GM12878 (cell line): Measurements from ENCODE around the gene PRKAG2. TPM values are rescaled to one million over a fixed set of nuclear protein-coding genes. Genes with fewer than 3 reads are reported as not detected.

Experiments used
- ATAC-seq: fragments of 200-7000 bp; cut with Tn5 transposase; 3 replicates; pipeline ENCODE4 v1.9.1; 2020; ENCODE audit warnings: mild to moderate bottlenecking, moderate library complexity
- BruUV-seq: library from RNA; stranded (reverse); fragments of 400-500 nt; replicated peaks from 2 replicates; lab custom pipeline; 2021; lab: Mats Ljungman, UMichigan
- CTCF ChIA-PET: fragments of 300-600 bp; sonication (Branson Sonifier 250); formaldehyde crosslinking; extraction: SDS; loops from one replicate; lab custom pipeline; 2021; ENCODE audit warnings: inconsistent platforms; lab: Yijun Ruan, JAX
- POLR2A ChIA-PET: fragments of 350-600 bp; formaldehyde crosslinking; extraction: SDS; loops from one replicate; lab custom pipeline; 2021; ENCODE audit warnings: inconsistent platforms; lab: Charles Lee
- RAD21 ChIA-PET: fragments of 300-600 bp; sonication (Branson Sonifier 250); formaldehyde crosslinking; loops from one replicate; lab custom pipeline; 2023; ENCODE audit warnings: antibody characterized with exemption; ENCODE audit not compliant: unreplicated experiment; lab: Charles Lee
- SMC1A ChIA-PET: fragments of 300-600 bp; sonication (Branson Sonifier 250); formaldehyde crosslinking; loops from one replicate; lab custom pipeline; 2023; ENCODE audit not compliant: unreplicated experiment, uncharacterized antibody; lab: Charles Lee
- DNase-seq: peaks from one replicate; pipeline ENCODE4 v3.0.0-alpha.2; 2011; ENCODE audit warnings: low read depth, low spot score
- FAIRE-seq: peaks from 3 replicates; lab custom pipeline; 2011; peaks lifted over from hg19 to GRCh38; lab: Jason Lieb, UNC
- H2AFZ ChIP-seq: 2 replicates; pipeline ENCODE4 v1.6.0; 2011; ENCODE audit warnings: low read depth, low read length, control low read depth; ENCODE audit not compliant: control insufficient read depth
- H3K27ac ChIP-seq: 2 replicates; pipeline ENCODE4 v1.5.1; 2011; ENCODE audit warnings: control low read depth; ENCODE audit not compliant: control insufficient read depth, insufficient read depth
- H3K27me3 ChIP-seq, 2 experiments: replicated peaks in 1 of 2; 2 replicates each; pipeline versions ENCODE4 v1.6.0 to v1.6.1; 2011; ENCODE audit warnings: low read length in 1 of 2; ENCODE audit not compliant: control insufficient read depth in 2 of 2, insufficient read depth in 2 of 2
- H3K36me3 ChIP-seq, 2 experiments: 2 replicates each; pipeline ENCODE4 v1.5.1; 2011; ENCODE audit warnings: low read length in 1 of 2; ENCODE audit not compliant: control insufficient read depth in 2 of 2, insufficient read depth in 2 of 2
- H3K4me1 ChIP-seq: 2 replicates; pipeline ENCODE4 v1.6.1; 2011; ENCODE audit warnings: mild to moderate bottlenecking, low read length, moderate library complexity, mixed read lengths; ENCODE audit not compliant: control insufficient read depth, insufficient read depth
- H3K4me2 ChIP-seq: 2 replicates; pipeline ENCODE4 v1.6.0; 2011; ENCODE audit warnings: control low read depth; ENCODE audit not compliant: control insufficient read depth, insufficient read depth
- H3K4me3 ChIP-seq: fragments of 200-600 bp; sonication (generic); 2 replicates; pipeline ENCODE4 v1.5.1; 2016
- H3K79me2 ChIP-seq: 2 replicates; pipeline ENCODE4 v1.6.0; 2011; ENCODE audit warnings: low read length; ENCODE audit not compliant: control insufficient read depth, insufficient read depth
- H3K9ac ChIP-seq: 2 replicates; pipeline ENCODE4 v1.8.0; 2011; ENCODE audit warnings: low read length, control low read depth, mixed read lengths; ENCODE audit not compliant: control insufficient read depth, insufficient read depth
- H3K9me3 ChIP-seq: replicated peaks from 3 replicates; pipeline ENCODE4 v1.5.1; 2011; ENCODE audit warnings: mild to moderate bottlenecking, low read length; ENCODE audit not compliant: control insufficient read depth, insufficient read depth
- H4K20me1 ChIP-seq: 2 replicates; pipeline ENCODE4 v1.6.0; 2011; ENCODE audit not compliant: control insufficient read depth, insufficient read depth
- BACH1 ChIP-seq: fragments of 450-650 bp; IDR thresholded peaks from 2 replicates; pipeline ENCODE4 v1.6.1; 2017; ENCODE audit warnings: mild to moderate bottlenecking, borderline replicate concordance
- ZNF622 ChIP-seq: fragments of 450-650 bp; IDR thresholded peaks from 2 replicates; pipeline ENCODE4 v1.6.1; 2017; ENCODE audit warnings: mild to moderate bottlenecking, inconsistent platforms
- WGBS: methylation state at CpG from one replicate; pipeline ENCODE4 v1.1.6; 2016; ENCODE audit warnings: low lambda C conversion rate; ENCODE audit not compliant: insufficient replicate concordance, insufficient coverage; ENCODE audit errors: missing lambda C conversion rate; 5-methylcytosine and 5-hydroxymethylcytosine counted together
- in situ Hi-C: fragments of 300-500 bp; cut with MboI; formaldehyde crosslinking; loops from 9 replicates; pipeline ENCODE4 v1.14.3; 2018; ENCODE audit warnings: mixed read lengths
- intact Hi-C: fragments of 100-400 bp; cut with micrococcal nuclease; formaldehyde crosslinking; loops from one replicate; pipeline ENCODE4 v1.14.2; 2022; ENCODE audit not compliant: unreplicated experiment
- polyA plus RNA-seq, 11 experiments: library from polyadenylated mRNA; depleted of rRNA in 4 of 11; unstranded in 6 of 11; stranded (reverse) in 5 of 11; fragments of >200 nt; fragmentation: Nextera tagmentation in 4 of 11; fragmentation: Illumina TruSeq in 1 of 11; extraction: Ambion mirVana in 4 of 11; extraction: Trizol in 1 of 11; gene quantifications; 1 replicate in 1 of 11; 2 replicates in 10 of 11; pipeline versions ENCODE4 v1.2.1 to v1.2.3, GENCODE V29; 2011 to 2016; ENCODE audit warnings: inconsistent platforms in 2 of 11, missing spikeins in 2 of 11, low read depth in 1 of 11
- total RNA-seq, 4 experiments: library from RNA; depleted of rRNA in 3 of 4; stranded (reverse); fragments of >200 nt in 3 of 4; fragmentation: Illumina TruSeq in 1 of 4; extraction: Trizol in 1 of 4; gene quantifications; 2 replicates each; pipeline versions ENCODE4 v1.2.1 to v1.2.3, GENCODE V29; 2013 to 2021
- TF ChIP-seq, protein P1 (sequence below), 3 experiments: IDR thresholded peaks in 2 of 3; conservative IDR thresholded peaks in 1 of 3; 2 replicates each; pipeline ENCODE4 v1.5.1; 2011; ENCODE audit warnings: low read depth in 3 of 3, low read length in 3 of 3, mild to moderate bottlenecking in 3 of 3, control low read depth in 2 of 3, moderate library complexity in 2 of 3, inconsistent platforms in 1 of 3, mixed read lengths in 1 of 3; ENCODE audit not compliant: control insufficient read depth in 2 of 3, insufficient read depth in 1 of 3; ENCODE audit errors: extremely low read depth in 1 of 3

Gene PRKAG2
- total and polyA plus RNA-seq, 10 of the 15 experiments (the other 5 are each of a cell fraction or from before 2014, with no cell fraction given) = 3.4 to 8.9 (median 6.8) TPM

DNA sequence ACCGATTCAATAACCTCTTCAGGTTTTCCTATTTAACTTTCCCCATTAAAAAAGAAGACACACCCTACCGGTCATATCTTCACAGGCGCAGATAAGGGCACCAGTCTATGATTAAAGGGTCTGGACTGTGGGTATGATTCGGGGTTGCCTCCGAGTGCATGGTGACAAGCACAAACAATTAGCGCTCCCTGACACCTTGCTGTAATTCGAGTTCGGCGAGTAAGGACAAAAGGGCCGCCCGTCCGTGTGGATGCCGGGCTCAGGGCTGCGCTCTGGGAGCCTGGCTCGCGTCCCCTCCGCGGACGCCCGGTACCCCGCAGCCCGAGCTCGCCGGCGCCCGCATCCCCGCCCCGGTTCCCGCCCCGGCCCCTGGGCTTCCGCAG lies 245.4 kb downstream of the PRKAG2 start:
- Histone ChIP-seq H3K4me1 (peaks cover 9% of the 10 kb centered on the region), H3K4me3 (peak overlapping the region; percentile 87), H3K27me3 (no peaks in the 10 kb centered on the region; a peak in 1 of 4 replicates), H3K9me3 (no peaks in the 10 kb centered on the region; the same call in 1 of the 3 replicates), H4K20me1 (no peaks in the 10 kb centered on the region), H3K27ac (peak overlapping the region; percentile 59), H3K9ac (peak overlapping the region; percentile 72), H2AFZ (peak overlapping the region; percentile 80), H3K79me2 (peaks cover 7% of the 10 kb centered on the region), H3K4me2 (peak overlapping the region; percentile 45; the same call in 1 of the 2 replicates), H3K36me3 (no peaks in the 10 kb centered on the region)
- FAIRE-seq (no peak), DNase-seq (peak; percentile 11), ATAC-seq (peak; percentile 35)
- POLR2A ChIA-PET = interaction anchor here (0.5 to 2.4 kb wide), 7 partner anchors 11 to 279 kb away, joined by 3 to 18 read pairs (median 4); partner anchors contain the start of gene RHEB
- TF ChIP-seq, protein P1, sequence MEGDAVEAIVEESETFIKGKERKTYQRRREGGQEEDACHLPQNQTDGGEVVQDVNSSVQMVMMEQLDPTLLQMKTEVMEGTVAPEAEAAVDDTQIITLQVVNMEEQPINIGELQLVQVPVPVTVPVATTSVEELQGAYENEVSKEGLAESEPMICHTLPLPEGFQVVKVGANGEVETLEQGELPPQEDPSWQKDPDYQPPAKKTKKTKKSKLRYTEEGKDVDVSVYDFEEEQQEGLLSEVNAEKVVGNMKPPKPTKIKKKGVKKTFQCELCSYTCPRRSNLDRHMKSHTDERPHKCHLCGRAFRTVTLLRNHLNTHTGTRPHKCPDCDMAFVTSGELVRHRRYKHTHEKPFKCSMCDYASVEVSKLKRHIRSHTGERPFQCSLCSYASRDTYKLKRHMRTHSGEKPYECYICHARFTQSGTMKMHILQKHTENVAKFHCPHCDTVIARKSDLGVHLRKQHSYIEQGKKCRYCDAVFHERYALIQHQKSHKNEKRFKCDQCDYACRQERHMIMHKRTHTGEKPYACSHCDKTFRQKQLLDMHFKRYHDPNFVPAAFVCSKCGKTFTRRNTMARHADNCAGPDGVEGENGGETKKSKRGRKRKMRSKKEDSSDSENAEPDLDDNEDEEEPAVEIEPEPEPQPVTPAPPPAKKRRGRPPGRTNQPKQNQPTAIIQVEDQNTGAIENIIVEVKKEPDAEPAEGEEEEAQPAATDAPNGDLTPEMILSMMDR (IDR thresholded peaks at IDR 0.05 in 2 of 3, conservative IDR thresholded peaks at IDR 0.05 in 1 of 3; ENCODE audit: control insufficient read depth in 2 of 3, extremely low read depth in 1 of 3, insufficient read depth in 1 of 3, low read depth in 3 of 3, low read length in 3 of 3) = 0 out of 6 replicates have a peak, but pooled peaks of 1 of the 3 experiments have one; percentile 5
- TF ChIP-seq ZNF622 (no peak), BACH1 (0 out of 2 replicates have a peak, but pooled peaks have one; percentile 8)
- RAD21 ChIA-PET = interaction anchor here (0.8 to 4.9 kb wide), 17 partner anchors 57 to 320 kb away, joined by 3 to 38 read pairs (median 7); partner anchors contain the start of genes NUB1 and RHEB
- WGBS = under 1% methylated on average over 13 of the region's 31 CpGs
- intact Hi-C loops = loop anchor here (5.0 kb wide), 4 partner anchors 76 to 264 kb away; no protein-coding TSS in a partner anchor
- CTCF ChIA-PET = interaction anchor here (0.7 to 4.7 kb wide), 20 partner anchors 11 to 388 kb away, joined by 3 to 40 read pairs (median 4); partner anchors contain the start of gene RHEB
- BruUV-seq = no TSS peak
- in situ Hi-C loops = no loop called here
- SMC1A ChIA-PET = interaction anchor here (0.9 to 2.3 kb wide), 6 partner anchors 25 to 316 kb away, joined by 3 to 15 read pairs (median 3); no protein-coding TSS in a partner anchor
